HG02571 (cell line): Measurements from ENCODE around the gene TADA3.
A peak's percentile ranks its signal among the peaks of the same experiment; 100 is the strongest.

Source experiments
- ATAC-seq: cut with Tn5 transposase; IDR thresholded peaks from one replicate; pipeline ENCODE4 v1.9.1; 2021; ENCODE audit warnings: mild to moderate bottlenecking, moderate library complexity; ENCODE audit not compliant: unreplicated experiment

The TADA3 gene

DNA sequence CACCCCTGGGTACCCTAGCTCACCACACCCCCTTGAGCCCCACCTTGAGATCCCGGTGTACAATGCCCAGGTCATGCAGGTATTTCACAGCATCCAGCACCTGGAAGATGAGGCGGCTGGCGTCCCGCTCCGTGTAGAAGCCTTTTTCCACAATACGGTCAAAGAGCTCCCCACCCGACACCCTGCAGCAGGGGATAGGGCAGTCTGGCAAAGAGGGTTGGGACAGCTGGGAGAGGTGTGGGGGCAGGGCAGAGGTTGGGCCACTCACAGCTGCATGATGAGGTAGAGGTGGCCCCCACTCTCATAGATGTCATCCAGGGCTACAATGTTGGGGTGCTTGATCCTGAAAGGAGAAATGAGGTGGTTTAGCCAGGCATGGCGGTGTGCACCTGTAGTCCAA, 29.4 kb downstream of the TADA3 start:
- ATAC-seq, result no peak

DNA sequence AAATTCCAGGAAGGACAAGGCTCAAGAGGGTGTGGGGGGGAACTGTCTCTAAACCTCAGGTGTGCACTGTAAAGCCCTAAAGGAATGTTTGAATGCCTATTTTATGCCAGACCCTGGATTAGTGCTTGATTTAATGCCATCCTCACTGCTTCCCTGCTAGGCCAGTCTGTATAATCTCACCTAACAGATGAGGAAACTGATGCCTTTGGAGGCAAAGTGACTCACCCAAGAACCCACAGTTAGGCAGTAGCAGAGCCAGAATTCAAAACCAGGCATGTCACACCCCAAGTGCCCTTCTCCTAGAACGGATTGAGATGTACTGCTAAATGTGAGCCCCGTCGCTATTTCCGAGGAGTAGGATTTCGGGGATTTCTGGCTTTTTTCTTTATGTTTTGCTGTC, 30.4 kb downstream of the TADA3 start:
- ATAC-seq, result no peak

DNA sequence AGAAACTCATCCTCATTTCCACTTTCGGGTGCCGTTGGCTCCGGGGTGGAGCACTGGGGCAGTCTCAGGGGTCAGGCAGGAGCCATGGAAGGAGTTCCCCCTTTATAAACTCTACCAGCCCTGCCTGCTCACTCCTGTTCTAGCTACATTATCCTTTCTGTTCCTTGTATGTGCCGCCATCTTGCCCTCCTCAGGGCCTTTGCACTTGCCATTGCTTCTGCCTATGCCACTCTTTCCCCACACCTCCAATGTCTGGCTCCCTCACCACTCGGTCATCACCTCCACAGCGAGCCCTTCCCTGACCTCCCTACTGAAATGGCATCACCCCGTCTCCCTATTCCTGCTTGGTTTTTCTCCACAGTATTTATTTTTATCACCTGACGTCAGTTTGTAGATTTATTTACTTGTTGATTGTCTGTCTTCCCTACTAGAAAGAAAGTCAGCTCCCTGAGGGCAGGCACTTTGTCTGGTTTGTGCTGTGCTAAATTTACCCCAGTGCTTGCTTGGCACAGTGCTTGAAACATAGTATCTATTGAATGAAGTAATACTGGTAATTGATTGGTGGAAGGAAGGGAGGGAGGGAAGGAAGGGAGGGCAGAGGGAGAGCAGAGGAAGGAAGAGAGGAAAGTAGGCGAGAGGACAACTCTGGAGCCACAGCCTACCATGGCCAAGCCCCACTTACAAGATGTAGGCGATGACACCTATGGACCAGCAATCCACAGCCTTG, 31.3 kb downstream of the TADA3 start:
- no peak for ATAC-seq

DNA sequence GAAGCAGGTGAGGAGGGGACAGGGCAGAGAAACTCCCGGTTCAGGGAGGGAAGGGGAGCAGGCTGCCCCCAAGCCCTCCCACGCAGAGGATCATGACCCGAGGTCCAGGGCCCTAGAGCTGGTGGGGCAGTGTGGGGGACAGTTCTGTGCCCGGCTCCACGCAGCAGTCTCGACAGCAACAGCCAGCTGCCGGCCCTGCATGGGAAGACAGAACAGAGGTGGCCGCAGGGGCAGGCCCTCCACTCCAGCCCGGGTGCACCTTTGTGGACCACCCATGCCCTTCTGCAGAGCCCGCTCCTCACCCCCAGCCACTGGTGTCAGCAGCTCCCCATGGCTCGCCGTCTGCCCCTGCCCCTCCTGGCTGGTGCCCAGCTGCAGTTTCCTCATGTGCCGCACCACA, 34.8 kb downstream of the TADA3 start:
- ATAC-seq, result no peak

DNA sequence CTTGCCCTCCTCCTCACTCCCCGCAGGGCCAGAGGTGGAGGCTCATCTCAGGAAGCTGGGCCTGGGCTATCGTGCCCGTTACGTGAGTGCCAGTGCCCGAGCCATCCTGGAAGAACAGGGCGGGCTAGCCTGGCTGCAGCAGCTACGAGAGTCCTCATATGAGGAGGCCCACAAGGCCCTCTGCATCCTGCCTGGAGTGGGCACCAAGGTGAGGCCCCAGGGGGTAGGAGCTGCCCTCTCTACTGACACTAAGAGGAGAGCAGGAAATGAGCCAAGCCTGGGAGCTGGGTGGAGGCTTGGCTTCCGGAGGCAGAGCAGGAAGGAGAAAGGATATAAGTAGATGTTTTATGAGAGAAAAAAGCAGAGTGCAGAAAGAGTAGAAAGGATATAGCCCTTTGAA, 37.6 kb downstream of the TADA3 start:
- ATAC-seq, result no peak

DNA sequence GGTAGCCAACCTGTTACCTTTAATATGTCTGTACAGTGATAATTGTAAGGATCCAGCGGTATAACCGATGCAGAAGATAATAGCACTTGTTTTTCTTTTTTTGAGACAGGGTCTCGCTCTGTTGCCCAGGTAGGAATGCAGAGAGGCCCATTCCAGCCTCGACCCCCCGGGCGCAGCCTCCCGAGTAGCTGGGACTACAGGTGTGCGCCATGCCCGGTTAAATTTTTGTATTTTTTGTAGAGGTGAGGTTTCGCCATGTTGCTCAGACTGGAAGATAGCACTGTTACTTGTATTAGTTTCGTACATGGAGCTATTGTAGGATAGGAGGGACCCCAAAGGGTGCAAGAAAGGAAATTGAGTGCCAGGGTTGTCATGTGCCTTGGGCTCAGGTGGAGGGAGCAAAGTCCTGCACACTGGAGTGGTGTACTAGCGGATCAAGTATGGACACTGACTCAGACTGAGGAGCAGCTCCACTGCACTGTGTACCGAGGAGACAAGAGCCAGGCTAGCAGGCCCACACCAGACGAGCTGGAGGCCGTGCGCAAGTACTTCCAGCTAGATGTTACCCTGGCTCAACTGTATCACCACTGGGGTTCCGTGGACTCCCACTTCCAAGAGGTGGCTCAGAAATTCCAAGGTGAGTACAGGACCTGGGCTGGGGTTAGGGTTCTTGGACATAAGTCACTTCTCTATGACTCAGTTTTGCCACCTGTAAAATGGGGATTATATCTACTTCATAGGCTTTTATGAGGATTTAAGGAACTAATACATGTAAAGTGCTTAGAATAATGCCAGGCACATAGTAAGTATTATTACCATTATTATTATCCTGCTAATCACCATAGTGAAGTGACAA, 41.5 kb downstream of the TADA3 start:
- no peak for ATAC-seq

DNA sequence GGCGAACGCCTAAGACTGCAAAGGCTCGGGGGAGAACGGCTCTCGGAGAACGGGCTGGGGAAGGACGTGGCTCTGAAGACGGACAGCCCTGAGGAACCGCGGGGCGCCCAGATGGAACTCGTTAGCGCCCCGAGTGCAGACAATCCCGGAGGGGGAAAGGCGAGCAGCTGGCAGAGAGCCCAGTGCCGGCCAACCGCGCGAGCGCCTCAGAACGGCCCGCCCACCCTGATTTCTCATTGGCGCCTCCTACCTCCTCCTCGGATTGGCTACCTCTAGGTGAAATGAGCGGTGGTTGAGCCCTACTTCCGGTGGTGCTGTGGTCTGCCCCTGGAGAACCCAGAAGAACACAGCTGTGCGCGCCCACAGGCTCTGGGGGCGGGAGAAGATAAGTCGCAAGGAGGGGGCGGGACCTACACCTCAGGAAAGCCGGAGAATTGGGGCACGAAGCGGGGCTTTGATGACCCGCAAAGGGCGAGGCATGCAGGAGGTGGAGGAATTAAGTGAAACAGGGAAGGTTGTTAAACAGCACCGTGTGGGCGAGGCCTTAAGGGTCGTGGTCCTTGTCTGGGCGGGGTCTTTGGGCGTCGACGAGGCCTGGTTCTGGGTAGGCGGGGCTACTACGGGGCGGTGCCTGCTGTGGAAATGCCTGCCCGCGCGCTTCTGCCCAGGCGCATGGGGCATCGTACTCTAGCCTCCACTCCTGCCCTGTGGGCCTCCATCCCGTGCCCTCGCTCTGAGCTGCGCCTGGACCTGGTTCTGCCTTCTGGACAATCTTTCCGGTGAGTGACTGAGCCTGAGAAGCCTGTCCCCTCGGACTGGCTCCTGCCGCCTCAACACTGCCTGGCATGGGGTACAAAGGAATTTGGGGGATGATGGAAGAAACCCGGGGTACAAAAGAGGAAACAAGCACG, 42.4 kb downstream of the TADA3 start, which contains the start of gene OGG1:
Gene OGG1, plus strand, starts transcription at position 308 of the 911 bp plus-strand sequence. Its CDS starts 335 bp downstream, at position 643.
- ATAC-seq, result peak; percentile 93

DNA sequence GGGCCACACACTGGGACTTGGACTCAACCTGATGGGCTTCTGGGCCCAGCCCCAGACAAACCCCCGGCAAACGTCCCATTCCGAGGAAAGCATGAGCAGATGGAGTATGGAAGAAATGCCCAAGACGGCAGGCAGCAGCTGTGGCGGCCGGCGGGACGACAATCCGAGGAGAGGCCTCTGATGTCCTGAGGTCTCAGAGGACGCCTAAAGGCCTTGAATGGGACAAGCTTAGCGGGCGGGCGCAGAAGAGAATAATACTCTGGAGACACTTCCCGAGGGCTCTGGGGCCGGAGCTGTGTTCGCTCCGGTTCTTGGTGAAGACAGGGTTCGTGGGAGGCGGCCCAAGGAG, 43.0 kb downstream of the TADA3 start:
- no peak for ATAC-seq

DNA sequence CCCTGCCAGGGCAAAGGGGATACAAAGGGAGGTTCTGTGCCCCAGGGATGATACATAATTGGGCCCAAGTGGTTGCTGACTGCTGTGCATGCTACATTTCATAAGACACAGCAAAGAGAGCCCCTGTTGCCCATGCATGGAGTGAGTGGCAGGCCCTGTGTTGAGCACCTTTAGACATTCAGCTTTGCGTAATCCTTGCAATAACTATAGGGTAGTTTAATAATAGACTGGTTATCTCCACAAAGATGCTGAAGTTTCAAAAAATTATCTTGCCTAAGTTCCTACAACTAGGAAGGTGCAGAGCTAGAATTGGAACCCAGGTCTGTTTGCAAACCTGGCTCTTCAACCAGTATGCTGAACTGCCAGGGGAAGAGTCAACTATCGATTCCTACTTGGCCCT, 44.2 kb downstream of the TADA3 start:
- no peak for ATAC-seq

DNA sequence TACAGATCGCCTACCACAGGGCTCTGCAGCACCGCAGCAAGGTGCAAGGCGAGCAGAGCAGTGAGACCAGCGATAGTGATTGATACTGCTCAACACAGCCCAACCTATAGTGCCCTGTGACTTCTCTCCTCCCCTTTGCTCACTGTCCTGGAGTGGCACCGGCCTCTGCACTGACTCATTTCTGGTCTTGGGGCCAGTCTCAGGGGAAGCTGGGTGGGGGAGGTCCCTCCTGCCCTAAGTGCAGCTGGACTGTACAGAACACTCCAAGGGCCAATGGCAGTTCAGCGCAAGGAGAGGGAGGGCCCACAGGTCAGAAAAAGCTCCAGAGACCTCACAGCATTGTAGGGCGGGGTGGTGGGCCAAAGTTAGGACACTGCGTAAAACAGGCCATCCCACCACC, 45.0 kb downstream of the TADA3 start:
- ATAC-seq, result no peak

DNA sequence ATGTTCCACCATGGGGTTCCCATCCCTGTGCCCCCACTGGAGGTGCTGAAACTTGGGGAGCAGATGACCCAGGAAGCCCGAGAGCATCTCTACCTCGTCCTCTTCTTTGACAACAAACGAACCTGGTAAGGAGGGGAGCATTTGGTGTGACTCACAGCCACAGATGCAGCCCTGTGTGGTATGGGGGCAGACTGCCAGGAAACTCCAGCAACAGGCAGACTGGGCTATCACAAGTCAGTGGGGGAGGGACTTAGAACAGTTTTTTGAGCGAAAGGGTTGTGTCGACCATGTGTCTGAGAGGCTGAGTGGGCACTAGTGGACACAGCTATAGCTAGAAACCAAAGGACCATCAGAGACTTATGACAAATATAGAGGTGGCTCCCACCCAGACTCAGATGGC, 45.9 kb downstream of the TADA3 start:
- ATAC-seq, result no peak

DNA sequence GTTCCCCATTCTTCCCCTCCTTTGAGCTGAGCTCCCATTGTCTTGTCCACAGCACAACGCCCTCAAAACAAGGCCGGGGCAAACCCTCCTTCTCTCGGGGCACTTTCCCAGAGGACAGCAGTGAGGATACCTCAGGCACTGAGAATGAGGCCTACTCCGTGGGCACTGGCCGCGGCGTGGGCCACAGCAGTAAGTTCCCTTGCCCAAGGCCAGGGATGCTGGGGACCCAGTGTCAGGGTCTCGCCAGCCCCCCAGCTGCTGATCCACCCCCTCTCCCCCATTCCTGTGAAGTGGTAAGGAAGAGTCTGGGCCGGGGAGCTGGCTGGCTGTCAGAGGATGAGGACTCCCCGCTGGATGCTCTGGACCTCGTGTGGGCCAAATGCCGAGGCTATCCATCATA, 46.8 kb downstream of the TADA3 start:
- no peak for ATAC-seq

DNA sequence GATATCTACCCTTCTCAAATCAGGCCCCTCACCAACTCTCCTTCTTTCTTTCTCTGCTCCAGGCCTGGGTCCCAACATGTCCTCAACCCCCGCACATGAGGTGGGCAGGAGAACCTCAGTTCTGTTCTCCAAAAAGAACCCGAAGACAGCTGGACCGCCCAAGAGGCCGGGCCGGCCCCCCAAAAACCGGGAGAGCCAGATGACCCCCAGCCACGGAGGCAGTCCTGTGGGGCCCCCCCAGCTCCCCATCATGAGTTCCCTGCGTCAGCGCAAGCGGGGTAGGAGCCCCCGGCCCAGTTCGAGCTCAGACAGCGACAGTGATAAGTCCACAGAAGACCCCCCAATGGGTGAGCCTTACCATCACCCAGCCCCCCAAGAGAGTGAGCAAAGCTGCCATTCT, 48.1 kb downstream of the TADA3 start:
- no peak for ATAC-seq

DNA sequence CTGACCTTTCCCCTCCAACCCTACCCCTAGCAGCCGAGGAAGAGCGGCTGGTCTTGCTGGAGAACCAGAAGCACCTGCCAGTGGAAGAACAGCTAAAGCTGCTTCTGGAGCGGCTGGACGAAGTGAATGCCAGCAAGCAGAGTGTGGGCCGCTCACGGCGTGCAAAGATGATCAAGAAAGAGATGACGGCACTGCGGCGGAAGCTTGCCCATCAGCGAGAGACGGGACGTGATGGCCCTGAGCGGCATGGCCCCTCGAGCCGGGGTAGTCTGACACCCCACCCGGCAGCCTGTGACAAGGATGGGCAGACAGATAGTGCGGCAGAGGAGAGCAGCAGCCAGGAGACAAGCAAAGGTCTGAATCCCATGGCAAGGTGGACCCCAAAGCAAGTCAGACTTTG, 48.7 kb downstream of the TADA3 start:
- ATAC-seq, result no peak

DNA sequence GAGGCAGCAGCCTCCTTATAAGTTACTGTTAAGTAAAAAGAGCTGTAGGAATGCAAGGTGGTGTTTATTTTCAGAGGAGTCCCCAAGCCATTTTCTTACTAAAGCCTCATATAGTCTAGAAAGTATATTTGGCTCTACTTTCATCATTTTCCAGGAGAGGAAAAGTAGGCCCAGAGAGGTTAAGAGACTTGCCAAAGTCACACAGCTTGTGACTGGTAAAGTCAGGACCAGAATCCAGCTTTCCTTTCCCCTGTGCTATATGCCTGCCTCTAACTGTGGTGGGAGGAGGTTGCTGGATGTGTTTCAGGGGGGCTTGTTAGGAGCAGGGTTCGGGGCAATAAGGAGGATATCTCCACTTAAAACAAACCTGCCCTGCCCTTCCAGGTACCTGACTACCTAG, 49.7 kb downstream of the TADA3 start:
- ATAC-seq, result no peak

DNA sequence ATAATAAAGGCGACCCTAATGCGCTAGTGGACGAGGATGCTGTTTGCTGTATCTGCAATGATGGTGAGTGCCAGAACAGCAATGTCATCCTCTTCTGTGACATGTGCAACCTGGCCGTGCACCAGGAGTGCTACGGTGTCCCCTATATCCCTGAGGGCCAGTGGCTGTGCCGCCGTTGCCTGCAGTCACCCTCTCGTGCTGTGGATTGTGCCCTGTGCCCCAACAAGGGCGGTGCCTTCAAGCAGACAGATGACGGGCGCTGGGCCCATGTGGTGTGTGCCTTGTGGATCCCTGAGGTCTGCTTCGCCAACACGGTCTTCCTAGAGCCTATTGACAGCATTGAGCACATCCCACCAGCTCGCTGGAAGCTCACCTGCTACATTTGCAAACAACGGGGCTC, 53.1 kb downstream of the TADA3 start:
- no peak for ATAC-seq

DNA sequence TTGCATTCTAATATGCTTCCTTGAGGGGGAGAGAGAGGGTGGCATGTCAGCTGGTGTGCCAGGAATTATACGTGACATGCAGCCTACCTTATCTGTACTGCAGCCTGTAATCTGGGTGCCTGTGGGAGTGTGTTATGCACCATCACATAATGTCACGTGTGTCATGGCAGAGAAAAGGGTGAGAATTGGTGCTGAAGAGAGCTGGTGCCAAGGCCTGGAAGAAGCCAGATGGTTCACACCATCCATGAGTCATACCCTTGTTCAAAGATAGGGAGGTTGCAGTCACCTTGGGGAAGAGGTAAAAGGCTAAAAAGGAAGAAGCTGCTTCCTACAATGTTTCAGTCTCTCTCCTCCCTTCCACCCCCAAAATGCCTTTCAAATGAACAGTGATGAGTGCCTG, 55.4 kb downstream of the TADA3 start:
- no peak for ATAC-seq

DNA sequence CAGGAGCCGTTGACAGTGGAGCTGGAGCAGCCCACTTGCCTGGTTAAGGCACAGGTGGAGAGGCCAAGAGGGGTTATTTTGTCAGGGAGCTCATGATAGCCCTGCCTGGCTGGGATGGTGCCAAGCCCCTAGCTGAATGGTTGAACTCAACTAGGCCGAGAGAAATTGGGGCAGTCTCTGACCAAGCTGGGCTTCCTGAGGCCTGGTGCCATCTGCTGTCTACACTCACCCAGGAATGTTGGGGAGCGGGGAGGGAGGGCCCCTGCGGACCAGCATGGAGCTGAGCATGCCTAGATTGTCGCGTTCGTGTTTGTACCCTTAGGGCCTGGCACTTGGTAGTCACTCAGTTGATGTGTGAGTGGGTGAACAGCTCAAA, 59.5 kb downstream of the TADA3 start:
- ATAC-seq, result no peak

DNA sequence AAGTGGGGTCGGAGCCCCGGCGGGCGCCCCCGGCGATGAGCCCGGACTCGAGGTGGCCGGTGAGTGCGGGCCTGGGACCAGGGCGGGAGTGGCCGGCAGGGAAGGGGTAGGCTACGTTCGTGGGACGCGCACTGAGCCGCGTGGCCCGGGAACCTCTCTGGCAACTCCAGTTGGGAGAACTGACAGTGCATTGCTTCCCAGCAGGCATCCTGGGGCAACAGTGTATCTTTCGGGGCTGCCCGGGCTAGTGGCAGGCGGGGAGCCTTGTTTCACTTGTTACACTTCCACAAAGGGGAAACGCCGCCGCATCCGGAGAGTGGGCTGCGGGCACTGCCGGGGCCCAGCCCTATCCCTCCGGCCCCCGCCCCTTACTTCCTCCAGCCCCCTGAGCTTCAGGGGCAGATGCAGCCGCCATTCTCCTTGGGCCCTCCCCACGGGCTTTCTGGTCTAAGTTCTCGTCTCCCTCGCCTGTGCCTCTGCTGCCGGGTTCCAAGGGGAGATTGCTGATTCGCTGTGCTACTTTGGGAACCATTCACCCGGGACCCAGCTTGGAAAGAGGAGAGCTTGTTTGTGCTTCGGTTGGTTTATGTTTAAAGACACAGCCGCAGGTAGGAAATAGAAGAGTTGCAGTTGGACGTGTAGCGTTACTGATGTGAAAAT, 60.1 kb downstream of the TADA3 start:
- no peak for ATAC-seq

DNA sequence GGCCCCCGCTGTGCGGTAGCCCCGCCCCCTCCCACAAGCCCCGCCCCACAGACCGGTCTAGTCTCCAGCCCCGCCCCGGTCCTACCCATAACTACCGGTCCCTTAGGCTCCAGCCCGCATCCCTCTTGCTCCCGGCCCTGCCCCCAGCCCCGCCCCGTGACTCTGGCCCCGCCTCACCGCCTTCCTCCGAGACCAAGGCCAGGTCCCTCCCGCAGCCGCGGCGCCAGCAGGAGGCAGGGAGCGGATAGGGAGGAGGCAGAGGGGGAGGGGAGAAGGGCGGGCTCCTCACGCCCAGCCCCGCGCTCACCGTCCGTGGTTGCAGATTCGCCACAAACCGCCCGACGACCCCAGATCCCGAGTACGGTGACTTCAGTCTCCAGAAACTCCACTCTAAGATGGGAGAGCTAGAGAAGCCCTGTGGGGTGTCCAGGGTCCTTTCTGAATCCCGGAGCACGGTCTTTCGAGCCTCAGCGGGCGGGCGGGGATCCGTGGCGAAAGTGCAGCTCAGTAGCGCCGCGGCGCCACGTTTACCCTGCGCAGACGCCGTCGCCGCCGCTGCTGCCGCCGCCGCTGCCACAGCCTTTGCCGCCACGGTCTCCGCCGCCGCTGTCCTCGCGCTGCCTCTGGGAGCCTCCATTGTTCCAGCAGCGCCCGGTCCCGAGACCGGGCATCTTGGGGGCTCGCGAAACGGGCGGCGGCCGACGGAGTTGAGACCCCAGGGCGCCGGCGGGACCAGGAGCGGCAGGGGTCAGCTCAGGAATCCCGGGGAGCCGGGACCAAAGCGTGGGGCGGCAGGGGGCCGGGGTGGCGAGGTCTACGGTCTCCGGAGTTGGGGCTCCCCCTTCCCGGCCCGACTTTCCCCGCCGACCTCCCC, 60.8 kb downstream of the TADA3 start, which contains the start of gene BRPF1:
Gene BRPF1, plus strand, starts transcription at position 530 of the 874 bp plus-strand sequence. CDS start 2,406 bp downstream, outside the sequence.
- peak; percentile 92 for ATAC-seq
